NCI-H82 treated with DMSO at 0.1 percent for 48 hours (cell line): ENCODE results near the gene TEX2.
"Not testable (repeated sequence)": the region's sequence is repeated elsewhere in the genome, so short reads cannot be mapped to it uniquely, and the experiment has no call there.

Source experiments
- DNase-seq: peaks from one replicate; lab custom pipeline; 2025; ENCODE audit not compliant: unreplicated experiment; lab: John Stamatoyannopoulos, UW

The TEX2 gene

DNA sequence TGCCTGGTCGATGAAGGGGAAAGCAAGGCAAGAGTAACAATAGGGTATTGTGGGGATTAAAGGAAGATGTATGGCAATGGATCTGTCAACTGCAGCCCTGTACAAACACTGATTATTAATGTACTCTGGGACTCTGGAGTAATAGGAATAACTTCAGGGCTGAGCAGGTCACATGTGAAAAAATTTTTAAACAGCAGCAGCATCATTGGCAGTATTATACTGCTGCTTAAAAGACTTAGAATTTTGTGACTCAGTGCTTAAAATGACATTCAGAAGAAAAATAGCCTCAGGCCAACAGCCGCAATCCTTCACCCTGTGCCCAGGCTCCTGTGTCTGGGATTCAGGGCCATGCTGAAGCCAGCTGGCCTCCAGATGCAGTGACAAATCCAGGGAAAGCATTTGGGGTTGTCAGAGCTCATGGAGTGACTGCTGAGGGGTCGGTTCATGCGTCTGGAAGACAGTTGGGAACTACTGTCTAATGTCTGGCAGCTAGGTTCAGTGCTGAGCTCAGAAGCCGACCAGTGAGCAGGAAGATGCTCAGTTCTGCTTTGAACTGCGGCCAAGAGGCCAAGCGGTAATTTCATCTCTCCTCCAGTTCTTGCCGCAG is 22.2 kb downstream of the TEX2 start:
- DNase-seq, result no peak

DNA sequence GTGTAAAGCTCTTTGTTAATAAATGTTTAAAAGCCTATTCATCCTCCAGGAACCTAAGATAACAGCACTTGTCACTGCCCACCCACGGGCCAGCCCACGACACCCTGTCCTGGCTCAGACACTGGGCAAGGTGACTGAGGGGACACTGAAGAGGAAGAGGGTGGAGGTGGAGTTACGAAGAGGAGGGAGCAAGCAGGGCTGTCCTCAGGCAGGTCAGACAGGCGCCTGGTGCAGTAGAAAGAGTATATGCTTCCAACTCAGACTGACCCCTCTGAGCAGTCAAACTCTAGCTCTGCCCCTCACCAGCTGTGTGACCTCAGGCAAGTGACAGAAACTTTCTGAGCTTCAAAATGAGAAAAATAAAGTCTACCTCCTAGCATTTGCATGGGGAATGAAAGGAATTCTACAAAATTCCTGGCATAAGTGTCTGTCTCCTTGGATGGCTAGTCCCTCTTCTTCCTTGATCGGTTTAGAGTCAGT is 22.8 kb downstream of the TEX2 start:
- no peak for DNase-seq

DNA sequence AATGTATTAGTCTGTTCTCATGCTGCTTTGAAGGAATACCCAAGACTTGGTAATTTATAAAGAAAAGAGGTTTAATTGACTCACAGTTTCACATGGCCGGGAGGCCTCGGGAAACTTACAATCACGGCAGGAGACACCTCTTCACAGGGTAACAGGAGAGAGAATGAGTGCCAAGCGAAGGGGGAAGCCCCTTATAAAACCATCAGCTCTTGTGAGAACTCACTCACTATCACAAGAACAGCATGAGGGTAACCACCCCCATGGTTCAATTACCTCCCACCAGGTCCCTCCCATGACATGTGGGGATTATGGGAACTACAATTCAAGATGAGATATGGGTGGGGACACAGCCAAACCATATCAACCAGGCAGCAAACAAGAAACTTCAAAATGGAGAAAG is 24.6 kb downstream of the TEX2 start:
- not testable (repeated sequence) for DNase-seq

DNA sequence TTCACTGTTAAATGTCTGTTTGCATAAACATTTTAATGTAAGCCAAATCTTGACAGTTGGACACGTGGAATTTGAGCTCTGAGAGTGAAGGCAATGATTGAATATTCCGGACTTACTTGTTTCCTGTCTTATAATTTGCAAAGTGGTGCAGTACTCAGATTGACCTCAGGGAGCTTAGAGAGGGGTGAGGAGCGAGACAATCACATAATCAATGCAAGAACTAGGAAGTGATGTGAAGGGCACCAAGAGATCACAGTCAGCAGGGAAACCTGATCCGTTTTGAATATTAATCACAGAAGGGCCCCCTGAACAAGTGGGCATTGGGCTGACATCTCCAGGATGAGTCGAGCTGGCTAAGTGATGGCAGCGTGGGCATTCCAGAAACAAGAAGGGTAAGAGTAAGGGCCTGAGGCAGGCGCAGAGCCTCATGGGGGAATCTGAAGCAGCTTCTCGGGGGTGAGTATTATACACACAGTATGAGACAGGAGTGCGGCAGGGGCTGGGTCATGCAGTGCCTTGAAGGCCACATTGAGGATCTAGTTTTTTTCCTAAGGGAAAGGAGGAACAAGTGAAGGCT is 26.1 kb downstream of the TEX2 start:
- DNase-seq, result no peak

DNA sequence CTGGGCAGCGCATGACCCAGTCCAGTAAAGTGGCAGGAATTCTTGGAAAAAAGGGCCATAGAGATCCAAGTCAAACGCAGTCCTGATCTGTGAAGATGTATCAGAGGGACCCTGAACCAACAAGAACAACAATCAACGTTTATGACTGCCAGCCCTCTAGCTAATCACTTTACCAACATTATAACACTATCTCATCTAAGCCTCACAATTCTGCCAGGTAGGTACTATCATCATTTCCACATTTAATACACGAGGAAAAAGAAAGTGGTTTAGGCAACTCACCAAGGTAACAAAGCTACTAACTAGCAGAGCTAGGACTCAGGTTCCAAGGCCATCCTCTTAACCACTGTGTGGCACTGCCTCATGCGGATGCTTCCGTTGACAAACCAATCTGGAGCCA is 28.1 kb downstream of the TEX2 start:
- DNase-seq, result no peak

DNA sequence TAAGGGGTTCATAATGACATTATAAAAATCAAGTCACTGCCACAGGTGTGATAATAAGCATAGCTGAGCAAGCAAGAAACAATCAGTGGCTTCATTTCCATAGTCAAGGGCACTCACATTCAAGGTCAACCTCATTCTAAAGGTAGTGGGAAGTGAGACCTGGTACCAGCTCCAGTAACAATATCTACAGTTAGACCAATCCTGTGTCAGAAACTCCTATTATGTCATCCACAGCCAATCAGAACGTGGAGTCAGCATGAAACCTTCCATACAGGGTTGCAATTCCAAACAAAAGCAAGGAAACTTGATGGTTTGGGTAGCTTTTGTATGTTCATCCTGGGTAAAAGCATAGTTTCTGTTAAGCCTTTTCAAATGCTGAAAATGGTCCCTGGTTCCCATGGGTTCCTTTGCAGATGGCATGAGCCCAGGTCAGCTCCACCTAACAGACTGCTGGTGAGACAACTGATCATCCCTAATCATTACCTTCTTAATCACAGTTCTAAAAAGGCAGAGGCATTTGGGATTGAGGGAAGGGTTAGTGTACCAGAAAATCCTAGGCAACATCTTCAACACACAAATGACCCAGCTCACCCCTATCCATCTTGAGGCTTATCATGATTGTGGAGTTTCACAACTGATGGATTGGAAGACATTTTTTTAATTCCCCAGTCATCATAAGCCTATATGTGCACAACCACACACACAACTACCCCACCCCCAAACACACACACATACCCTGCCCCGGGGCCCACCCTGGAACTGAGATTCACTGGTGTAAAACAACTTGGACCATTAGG is 30.4 kb downstream of the TEX2 start:
- DNase-seq, result no peak

DNA sequence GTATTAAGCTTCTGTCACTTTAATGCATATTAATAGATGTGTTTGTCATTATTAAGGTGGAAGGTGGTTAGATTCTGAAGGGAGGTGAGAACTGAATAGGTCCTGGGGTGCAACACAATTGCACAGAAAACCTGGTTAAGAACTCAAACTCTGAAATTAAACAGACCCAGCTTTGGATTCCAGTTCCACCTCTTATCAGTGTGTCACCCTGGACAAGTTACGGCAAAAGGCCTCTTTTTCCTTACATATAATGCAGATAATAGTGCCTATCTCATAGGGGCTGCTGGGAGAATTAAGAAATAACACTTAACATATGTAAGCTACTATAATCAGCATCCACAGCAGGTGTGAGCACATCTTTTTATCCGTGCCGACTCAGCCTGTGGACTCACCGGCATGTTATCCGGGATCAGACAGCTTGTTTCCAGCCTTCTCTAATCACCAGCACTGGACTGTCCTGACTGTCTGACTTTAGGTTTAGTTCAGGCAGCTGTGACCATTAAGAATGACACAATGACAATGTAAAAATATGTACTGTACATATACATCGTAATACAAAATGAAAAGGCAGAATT is 31.4 kb downstream of the TEX2 start:
- DNase-seq, result no peak

DNA sequence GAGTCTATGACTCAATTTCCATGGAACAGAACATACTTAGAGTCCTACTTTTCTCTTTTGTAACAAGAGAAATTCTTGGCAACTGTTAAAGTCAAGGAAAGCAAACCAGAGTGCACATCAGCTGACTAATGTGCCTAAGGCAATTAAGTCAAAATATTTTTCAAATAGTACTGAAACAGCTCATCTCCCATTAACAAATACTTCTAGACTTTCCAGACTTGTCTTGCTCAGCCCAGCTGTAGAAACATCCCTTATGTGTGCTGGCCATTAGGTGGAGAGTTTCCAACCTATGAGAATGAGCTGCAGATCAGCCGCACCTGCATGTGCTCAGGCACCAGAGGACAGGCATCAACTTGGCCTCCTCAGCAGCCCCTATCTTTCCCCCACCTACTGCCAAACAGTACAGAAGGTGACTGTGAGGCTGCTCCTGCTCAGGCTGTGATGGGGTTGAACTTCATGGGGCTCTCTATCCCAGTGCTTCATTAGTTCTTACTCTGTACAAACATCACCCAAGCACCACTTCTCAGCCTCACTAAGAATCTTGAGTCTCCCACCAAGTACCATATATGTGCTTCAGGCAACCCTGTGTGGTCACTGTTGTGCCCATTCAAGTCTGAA is 32.2 kb downstream of the TEX2 start:
- DNase-seq, result no peak

DNA sequence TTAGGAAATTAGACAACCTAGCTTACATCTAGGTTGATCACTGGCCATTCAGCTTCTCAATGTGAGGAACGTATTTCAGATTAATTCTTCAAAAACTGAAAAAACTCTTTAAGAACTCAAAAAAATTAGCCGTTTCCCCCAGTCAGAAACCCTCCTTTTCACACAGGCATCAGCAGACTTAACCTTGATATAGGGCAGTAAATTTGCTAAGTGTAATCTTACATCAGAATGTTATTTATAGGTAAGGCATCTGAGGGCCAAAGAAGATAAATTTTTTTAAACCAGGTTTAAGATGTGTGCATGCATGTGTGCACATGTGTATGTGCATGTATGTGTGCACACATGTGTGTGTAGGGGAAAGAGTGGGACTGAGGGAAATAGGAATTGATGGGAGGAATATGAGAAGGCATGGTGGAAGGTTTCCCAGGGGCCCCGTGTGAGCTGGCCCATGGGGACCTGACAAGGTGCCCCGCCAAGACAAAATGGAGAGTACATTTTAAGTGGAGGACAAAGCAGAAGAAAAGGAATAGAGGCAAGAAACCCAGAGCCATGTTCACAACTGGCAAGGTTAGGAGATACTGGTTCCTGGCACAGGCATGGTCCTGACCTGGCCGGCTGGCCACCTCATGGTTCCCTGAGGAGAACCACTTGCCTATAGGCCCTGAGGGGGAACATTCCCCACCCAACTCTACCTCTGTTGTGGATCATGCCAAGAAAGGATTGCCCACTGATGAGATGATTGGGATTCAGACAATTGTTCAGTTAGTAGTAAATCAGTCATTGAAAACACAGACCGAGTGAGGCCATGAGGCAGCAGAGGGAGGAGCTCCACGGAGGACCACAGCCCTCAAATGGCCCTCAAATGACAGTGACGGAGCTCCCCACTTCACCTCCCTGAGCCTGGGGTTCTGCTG is 33.0 kb downstream of the TEX2 start:
- DNase-seq, result no peak

DNA sequence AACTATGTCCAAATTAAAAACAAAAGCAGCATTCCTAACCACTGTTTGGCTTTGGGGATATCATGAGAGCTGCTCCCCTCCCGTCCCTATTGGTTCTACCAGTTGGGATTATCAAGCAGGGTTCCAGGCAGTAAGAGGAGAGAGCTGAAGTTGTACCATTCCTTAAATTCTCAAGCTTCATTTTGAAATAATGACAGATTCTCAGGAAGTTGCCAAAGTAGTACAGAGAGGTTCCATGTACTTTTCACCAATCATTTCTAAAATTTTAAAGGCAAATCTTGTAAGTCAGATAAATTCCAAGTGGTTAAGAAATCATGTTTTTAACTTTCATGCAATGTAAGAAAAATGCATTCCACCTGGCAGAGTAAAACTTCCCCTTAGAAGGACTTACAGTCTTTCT is 36.9 kb downstream of the TEX2 start:
- DNase-seq, result no peak

DNA sequence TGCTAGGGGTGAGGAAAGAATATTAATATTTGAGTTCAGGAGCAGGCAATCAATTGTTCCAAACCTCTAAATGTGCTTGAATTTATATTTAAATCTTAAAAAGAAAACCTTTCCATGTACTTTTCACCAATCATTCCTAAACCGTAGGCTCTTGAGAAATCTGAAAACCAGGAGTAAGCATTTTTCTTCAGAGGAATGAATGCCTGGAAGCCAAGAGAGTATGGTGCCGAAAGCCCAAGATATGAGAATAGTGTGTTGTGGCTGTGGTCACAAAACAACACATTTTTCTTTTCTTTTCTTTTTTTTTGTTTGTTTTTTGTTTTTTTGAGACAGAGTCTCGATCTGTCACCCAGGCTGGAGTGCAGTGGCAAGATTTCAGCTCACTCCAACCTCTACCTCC is 37.6 kb downstream of the TEX2 start:
- no peak for DNase-seq

DNA sequence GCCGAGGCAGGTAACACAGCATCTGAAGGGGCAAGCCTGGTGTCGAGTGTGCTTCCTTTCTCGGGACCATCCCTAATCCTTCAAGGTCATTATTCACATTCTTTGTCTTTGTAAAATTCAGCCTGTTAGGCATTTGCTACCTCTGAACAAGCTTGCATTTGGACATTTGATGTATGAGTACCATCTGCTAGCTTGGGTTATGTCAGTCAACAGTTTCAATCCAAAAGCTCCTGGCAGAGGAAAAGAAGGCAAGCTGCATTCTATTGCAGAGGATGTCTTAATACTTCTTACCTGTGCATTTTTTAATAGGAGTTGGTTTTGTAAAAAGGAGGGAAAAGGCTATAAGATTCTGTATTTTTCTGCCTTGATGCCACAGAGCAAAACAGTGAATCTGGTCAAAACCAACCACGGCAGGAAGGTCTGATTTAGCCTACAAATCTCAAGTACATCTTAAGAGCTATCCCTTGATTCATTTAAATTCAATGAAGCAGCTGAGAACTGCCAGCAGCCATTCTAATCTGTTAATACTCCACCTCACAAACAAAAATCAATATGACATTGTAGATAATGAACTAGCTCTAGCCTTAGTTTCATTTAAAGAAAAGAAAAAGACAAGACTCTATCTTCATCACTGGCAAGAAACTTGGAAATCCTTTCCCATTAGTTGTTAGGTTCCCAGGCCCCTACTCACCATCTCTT is 39.0 kb downstream of the TEX2 start:
- DNase-seq, result peak; percentile 27

DNA sequence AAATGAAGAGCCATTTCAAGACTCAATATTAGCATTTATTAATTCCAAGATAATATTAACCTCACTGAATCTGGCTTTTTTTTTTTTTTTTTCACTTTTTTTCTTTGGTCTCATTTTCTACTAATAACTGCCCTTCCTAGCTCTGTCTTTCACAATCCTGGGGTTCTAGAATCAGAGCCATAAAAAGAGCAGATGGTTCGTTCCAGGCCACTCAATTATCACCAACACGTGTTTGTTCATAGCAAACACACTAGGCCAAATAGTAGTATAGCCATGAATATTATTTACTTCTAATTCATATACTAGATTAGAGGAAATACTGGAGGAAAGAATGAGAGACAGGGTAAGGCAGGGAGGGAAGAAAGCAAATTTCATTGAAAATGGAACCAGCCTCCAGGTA is 39.8 kb downstream of the TEX2 start:
- no peak for DNase-seq

DNA sequence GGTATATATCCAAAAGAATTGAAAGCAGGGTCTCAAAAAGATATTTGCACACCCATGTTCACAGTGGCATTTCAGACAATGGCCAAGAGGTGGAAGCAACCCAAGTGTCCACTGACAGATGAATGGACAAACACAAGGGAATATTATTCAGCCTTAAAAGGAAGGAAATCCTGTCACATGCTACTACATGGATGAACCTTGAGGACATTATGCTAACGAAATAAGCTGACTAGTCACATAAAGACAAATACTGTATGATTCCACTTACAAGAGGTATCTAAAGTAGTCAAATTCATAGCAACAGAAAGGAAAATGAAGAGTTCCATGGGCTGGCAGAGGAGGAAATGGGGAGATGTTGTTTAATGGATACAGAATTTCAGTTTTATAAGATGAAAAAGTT is 41.4 kb downstream of the TEX2 start:
- no peak for DNase-seq

DNA sequence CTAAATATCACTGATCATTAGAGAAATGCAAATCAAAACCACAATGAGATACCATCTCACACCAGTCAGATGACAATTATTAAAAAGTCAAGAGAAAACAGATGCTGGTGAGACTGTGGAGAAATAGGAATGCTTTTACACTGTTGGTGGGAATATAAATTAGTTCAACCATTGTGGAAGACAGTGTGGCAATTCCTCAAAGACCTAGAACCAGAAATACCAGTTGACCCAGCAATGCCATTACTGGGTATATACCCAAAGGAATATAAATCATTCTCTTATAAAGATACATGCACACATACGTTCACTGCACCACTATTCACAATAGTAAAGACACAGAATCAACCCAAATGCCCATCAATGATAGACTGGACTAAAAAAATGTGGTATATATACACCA is 42.5 kb downstream of the TEX2 start:
- DNase-seq, result not testable (repeated sequence)

DNA sequence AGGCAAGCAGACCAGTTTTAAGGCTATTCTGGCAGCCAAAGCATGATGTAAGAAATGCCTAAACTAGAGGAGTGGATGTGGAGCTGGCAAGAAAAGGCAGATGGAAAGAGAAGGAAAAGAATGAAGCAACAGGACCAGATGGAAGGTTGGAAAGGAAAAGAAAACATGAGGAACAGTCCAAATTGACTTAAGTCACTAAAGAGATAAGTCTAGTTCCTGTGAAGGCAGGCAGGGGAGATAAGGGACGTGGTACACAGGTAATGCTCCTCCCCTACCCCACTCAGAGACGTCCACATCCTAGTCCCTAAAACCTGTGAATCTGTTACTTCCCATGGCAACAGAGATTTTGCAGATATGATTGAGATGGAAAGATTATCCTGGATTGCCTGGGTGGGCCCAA is 43.5 kb downstream of the TEX2 start:
- peak; percentile 16 for DNase-seq

DNA sequence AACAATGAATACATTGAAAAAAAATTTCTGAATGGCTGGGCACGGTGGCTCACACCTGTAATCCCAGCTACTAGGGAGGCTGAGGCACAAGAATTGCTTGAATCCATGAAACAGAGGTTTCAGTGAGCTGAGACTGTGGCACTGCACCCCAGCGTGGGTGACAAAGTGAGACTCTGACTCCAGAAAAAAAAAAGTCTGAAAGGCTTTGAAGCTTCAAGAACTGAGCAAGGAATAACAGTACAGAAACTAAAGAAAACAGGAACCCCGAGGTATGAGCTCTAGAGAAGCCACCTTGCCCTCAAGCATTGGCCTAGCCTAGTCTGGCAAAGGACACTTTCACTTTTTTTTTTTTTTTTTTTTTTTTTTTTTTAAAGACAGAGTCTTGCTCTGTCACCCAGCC is 45.0 kb downstream of the TEX2 start:
- no peak for DNase-seq

DNA sequence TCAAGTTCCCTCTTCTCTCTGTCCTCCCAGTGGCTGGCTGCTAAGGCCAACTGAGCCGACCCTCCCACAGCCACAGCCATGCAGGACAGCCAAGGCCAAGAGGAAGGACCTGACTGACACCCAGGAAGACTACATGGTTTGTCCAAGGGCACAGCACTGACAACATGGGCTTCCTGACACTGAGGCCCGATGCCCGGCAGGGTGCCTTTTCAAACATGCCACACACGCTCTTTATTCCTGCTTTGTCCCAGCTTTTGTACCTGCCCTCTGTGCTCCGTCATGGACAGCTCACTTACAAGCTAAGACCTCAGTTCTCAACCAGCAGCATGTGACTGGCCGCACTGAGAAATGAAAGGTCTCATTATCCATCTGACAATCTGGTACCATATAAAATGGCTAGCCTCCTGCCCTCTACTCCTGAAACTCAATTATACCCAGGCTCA is 45.8 kb downstream of the TEX2 start:
- no peak for DNase-seq

DNA sequence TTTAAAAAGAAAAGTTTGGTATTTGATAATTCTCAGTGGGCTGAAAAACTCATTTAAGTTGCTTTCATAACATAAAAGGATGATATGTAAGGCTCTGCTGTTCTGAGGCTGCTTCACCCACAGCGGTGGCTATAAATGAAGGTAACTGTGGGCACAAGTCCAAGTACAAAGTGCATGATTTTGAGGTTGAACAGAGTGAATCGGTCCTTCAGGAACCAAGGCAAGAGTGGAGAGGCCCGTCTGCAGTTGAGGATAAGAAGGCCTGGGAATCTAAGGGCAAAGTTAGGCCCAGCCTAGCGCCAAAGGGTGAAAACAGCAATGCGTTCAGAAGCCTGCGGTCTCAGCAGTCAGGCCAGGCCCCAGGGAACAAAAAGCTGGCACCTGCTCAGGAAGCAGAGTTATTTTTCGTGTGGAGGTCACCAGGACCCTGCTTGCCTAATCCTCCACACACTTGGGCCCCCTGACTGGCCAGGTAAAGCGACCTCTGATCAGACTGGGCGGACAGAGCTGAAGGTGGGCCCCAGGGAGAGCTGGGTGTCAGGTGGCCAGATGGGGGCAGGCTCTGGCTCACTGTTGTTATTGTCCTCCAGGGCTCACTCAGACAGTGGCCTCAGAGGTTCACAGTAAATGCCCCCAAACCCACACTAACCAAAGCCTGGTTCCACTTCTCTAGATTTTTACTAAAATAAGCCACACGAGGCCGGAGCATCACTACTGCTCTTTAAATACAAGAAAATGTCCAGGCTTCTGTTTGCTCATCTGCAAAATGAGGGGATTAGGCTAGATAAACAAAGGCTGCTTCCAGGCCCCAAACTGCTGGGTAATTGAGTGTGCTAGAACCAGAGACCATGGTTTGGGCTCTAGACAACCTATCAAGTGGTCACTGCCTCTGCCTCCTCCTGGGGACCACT is 46.5 kb downstream of the TEX2 start:
- no peak for DNase-seq
